Measurements from ENCODE around the gene S1PR4.
"Not testable (repeated sequence)": the region's sequence is repeated elsewhere in the genome, so short reads cannot be mapped to it uniquely, and the experiment has no call there.

S1PR4 gene

GRCh38 chr19:3220576-3220975, 42.0 kb downstream of the S1PR4 start:
- no peak for DNase-seq (ENCODE audit: low read depth)

DNA sequence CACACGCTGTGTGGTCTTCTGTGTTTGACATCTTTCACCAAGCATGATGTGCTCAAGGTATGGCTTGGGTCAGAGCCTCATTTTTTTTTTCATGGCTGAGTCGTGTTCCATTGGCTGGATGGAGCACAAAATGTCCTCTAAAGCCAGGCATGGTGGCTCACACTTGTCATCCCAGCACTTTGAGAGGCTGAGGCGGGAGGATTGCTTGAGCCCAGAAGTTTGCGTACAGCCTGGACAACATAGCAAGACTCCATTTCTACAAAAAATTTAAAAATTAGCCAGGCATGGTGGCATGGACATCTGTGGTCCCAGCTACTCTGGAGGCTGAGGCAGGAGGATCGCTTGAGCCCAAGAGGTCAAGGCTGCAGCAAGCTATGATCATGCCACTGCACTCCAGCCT, 43.0 kb downstream of the S1PR4 start:
- DNase-seq (ENCODE audit: low read depth), result not testable (repeated sequence)

- DNase-seq (ENCODE audit: low read depth), result no peak
Measured at GRCh38 chr19:3222709-3223108, 44.1 kb downstream of the S1PR4 start.

DNA sequence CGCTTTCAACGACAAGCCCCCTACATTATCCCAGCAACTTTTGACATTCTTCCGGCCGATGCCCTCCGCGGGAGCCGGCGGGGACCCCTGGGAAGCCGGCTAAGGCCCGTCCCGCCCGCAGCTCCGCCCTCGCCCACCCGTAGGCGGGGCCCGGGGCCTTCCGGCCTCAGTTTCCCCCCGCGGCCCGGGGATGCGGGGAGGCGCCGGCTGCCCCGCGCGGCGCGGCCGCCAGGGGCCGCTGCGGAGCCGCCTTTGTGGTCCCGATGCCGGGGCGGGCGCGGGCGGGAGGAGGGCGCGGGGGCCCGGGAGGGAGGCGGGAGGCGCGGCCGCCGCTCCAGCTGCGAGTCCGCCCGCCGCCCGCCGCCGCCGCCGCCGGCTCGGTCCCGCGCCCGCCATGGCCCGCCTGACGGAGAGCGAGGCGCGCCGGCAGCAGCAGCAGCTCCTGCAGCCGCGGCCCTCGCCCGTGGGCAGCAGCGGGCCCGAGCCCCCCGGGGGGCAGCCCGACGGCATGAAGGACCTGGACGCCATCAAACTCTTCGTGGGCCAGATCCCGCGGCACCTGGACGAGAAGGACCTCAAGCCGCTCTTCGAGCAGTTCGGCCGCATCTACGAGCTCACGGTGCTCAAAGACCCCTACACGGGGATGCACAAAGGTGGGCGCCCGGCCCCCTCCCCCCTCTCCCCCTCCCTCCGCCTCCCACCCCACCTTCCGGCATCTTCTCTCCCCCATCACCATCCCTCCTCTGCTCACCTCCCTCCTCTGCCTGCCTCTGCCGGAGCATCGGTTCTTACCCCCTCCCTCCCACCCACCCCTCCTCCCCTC, 46.0 kb downstream of the S1PR4 start, which contains the start of gene CELF5:
TSS of gene CELF5 (plus strand) at position 316 of the 823 bp plus-strand sequence. CDS start at position 395, 79 bp downstream.
- DNase-seq (ENCODE audit: low read depth), result no peak

DNA sequence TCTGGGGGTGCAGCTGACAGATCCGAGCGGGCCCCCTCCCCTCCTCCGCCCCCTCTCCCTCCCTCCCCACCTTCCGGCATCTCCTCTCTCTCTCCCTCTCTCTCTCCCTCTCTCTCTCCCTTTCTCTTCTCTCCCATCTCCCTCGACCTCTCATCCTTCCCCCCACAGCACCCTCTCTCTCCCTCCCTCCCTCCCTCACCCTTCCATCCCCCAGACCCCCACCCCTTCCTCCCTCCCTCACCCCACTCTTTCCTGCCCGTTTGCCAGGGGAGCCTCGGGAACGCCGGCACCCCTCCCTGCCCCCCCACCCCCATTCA, 46.6 kb downstream of the S1PR4 start:
- DNase-seq (ENCODE audit: low read depth), result no peak

- DNase-seq (ENCODE audit: low read depth), result no peak
Measured at GRCh38 chr19:3225677-3226093, 47.1 kb downstream of the S1PR4 start.

- no peak for DNase-seq (ENCODE audit: low read depth)
Measured at GRCh38 chr19:3227054-3227626, 48.6 kb downstream of the S1PR4 start.

GRCh38 chr19:3229346-3229743, 50.8 kb downstream of the S1PR4 start:
- no peak for DNase-seq (ENCODE audit: low read depth)

All from fibroblast of gingiva (primary cell).